HG03139 (cell line): Measurements from ENCODE around the gene AKR1E2.

Experiments used
- ATAC-seq: cut with Tn5 transposase; IDR thresholded peaks from one replicate; pipeline ENCODE4 v1.9.1; 2021; ENCODE audit not compliant: unreplicated experiment

The AKR1E2 gene

DNA sequence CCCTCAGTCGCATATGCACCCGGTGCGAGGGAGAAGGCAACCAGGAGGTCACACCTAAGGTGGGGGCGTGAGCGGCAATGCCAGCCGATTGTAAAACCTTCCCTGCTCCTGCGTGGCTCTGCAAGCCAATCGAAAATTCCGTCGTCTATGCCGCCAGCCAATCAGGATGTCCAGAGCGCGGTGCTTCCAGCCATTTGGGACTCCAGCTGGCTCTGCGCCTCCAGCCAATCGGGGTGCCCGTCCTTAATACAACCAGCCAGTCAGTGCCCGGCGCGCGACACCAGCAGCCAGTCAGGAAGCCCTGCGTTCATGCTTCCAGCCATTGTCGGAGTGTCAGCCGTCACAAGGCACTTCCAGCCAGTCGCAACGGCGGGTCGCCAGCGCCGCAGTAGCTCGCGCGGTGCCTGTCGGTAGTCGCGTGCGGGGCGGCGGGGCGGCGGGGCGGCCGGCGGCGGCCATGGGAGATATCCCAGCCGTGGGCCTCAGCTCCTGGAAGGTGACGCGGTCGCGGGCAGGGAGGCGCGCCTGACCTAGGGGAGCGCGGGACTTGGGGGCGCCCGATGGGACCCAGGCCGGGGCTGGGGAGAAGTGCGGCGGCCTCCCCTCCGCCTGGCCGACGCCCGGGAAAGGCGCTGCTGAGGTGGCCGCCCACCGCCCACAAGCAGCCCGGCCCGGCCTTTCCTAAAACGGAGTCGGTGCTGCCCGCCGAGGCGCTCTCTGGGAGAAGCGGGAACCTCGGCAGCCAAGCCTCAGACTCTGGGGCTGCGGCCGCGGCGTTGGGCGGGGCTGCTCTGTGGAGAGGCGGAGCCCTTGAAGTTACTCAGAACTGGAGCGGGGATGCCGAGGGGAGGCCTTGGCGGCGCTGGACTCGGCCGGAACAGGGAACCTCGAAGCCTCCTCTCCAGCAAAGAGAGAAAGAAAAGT lies at the start of gene AKR1E2:
AKR1E2 (plus strand) TSS at position 340 of the 924 bp plus-strand sequence; CDS start at position 458, 118 bp downstream.
- ATAC-seq, result peak; percentile 82

- ATAC-seq, result no peak
Measured at GRCh38 chr10:4776234-4776638, 49.8 kb upstream of the AKR1E2 start.

DNA sequence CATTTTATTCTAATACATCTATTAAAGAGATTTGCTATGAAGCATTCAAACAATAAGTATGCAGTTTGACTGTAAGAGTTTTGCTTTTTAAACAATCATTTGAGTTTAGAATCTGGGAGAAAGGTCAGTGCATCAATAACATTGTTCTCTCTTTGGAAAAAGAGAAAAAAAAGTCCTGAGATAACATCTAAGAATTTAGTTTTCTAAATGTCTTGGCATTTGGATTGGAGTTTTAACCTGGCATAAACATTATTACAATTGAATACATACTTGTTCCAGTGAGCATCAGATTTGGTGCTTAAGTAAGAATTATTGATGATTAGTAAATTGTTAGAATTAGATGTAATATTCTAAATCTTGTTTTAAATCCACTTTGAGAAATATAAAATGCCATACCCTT lies 47.2 kb upstream of the AKR1E2 start:
- ATAC-seq, result no peak

- ATAC-seq, result no peak
Measured at GRCh38 chr10:4780091-4780490, 45.9 kb upstream of the AKR1E2 start.

GRCh38 chr10:4780782-4781181 lies 45.2 kb upstream of the AKR1E2 start:
- ATAC-seq, result no peak

- no peak for ATAC-seq
Measured at GRCh38 chr10:4781955-4782354, 44.1 kb upstream of the AKR1E2 start.

DNA sequence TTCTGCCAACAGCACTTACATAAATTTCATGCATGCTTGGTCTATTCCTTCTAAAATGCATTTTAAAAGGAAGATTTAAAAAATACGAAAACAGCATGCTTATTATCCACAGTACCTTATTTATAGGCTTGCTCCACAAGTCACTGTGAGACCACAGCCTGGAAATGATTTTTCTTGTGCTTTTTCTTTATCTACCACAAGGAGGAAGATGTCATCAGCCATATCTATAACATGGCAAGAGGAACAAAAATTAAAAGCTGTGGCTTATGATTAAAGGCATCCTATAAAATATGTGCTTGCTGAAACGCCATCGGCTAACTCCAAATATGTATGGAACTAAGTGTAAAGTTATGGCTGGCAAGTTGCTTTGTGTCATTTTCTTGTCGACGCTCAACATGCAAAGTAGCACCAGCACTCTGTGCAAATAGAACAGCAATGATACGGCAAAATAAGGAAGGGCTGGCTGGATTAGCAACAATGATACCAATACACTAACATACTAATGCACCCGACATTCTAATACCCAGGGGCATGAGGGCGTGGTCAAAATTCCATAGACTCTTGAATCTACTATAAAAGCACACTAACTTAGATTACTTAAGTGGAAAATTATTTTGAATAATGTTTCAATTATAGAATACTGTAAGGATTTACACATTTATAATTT lies 41.2 kb upstream of the AKR1E2 start:
- ATAC-seq, result no peak

GRCh38 chr10:4786043-4786839 lies 39.8 kb upstream of the AKR1E2 start:
- no peak for ATAC-seq

- ATAC-seq, result no peak
Measured at GRCh38 chr10:4790045-4790444, 36.0 kb upstream of the AKR1E2 start.

- ATAC-seq, result no peak
Measured at GRCh38 chr10:4790922-4791321, 35.1 kb upstream of the AKR1E2 start.

- ATAC-seq, result no peak
Measured at GRCh38 chr10:4792381-4792780, 33.6 kb upstream of the AKR1E2 start.

DNA sequence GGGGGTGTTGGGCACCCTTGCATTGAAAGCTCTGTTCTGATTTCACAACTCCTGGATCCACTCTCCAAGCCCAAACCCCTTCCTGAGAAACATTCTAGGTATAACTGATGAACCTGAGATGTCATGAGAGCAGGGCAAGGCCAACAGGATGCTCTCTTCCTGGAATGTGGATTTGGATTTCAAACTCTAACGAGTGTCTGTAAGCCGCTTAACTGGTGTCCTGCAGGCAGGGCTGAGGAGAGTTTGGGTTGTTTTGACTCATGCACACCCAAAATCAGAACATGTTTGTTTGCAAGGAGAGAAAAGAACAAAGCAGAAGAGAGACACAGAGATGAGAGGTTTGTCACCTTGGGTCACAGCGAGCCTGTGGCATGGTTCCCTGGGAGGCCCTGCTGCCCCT lies 24.6 kb upstream of the AKR1E2 start:
- ATAC-seq, result no peak

GRCh38 chr10:4802711-4803487 lies 23.1 kb upstream of the AKR1E2 start:
- ATAC-seq, result no peak

DNA sequence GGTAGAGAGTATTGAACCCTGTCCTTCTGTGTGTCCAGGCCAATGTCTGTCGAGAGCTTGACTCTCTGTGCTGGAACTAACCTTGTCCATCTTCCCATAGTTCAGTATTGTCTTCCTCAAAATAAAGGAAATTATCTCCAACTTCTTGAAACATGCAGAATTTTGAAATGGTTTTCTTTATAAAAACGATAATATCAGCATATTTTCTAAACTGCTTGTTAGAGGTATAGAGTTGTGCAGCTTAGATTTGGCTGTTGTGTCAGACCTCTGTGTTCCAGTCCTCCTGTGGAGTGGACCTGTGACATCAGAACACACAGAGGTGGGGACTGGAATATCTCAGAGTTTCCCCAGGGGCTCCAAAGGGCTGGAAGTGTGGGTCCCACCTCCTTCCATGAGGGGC lies 22.2 kb upstream of the AKR1E2 start:
- no peak for ATAC-seq

GRCh38 chr10:4804465-4804864 lies 21.5 kb upstream of the AKR1E2 start:
- no peak for ATAC-seq

GRCh38 chr10:4806534-4806933 lies 19.5 kb upstream of the AKR1E2 start:
- ATAC-seq, result no peak

DNA sequence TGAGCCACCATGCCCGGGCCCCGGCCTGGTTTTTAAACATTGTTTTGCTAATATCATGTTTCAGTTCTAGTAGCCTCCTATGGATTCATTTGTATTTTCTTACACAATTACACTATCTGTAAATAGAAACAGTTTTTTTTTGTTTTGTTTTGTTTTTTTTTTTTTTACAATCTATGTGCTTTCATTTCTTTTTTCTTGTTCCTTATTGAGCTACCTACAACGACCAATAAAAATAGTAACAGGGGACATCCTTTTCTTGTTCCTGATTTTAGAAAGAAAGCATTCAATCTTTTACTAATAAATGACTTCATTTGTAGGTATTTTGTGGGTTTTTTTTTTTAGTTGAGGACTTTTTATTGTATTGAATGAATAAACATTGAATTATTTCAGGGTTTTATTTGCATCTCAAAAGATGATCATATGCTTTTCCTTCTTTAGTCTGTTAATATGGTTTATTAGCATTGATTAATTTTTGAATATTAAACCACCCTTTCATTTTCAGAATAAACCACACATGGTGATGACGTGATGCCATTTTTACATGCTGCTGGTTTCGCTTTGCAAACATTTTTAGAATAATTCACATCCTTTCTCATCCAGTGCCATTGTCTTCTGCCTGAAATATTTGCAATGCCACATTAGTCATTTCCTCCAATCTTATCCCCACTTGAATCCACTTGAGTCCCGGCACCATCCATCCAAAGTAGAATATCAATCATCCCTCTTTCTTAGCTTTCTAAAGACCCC lies 18.1 kb upstream of the AKR1E2 start:
- ATAC-seq, result no peak

GRCh38 chr10:4809156-4809555 lies 16.9 kb upstream of the AKR1E2 start:
- no peak for ATAC-seq

DNA sequence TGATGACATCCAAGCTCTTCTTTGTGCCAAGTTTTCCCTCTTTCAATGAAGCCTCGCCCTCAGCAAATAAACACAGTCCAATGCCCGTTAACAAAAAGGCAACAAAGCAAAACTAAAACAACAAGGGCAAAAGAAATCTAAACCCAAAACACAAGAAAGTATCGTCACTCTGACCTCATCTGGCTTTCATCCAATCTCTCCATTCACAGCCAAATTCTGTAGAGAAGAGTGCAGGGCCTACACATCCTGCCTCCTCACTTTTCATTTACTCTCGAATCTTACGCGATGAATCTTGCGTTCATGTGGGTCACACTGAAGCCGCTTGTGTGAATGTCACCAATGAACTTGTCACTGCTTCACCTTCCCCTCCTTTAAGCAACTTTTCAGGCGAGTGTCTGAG lies 15.9 kb upstream of the AKR1E2 start:
- ATAC-seq, result no peak

DNA sequence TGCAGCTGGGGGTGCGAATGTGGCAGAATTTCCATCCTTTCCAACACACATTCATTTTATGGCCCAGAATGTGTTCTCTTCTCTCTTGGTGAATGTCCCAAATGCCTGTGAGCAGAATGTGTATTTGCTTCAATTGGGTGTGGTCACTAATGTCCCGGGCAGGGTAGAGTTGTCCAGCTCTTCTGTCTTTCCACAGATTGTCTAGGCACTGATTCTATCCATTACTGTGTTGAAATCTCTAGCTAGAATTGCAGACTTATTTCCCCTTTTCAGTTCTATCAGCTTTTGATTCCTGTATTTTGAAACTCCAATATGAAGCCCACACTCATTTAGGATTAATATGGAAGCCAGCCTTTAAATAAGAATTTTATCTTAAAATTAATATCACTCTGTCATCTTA lies 14.0 kb upstream of the AKR1E2 start:
- no peak for ATAC-seq
